ENCODE data around the gene HAUS1.

- TF ChIP-seq ZNF138 (CRISPR knock-in tag; conservative IDR thresholded peaks at IDR 0.05) (no peak), CTCF (IDR thresholded peaks at IDR 0.05) (no peak), ESRRA (CRISPR knock-in tag; IDR thresholded peaks at IDR 0.05; ENCODE audit: borderline replicate concordance) (no peak), ZNF232 (CRISPR knock-in tag; IDR thresholded peaks at IDR 0.05) (no peak), MLX (CRISPR knock-in tag; IDR thresholded peaks at IDR 0.05) (no peak), NFE2L1 (CRISPR knock-in tag; IDR thresholded peaks at IDR 0.05) (no peak), STAT6 (CRISPR knock-in tag; conservative IDR thresholded peaks at IDR 0.05; ENCODE audit: low read depth) (no peak), ARID4B (CRISPR knock-in tag; IDR thresholded peaks at IDR 0.05; ENCODE audit: borderline replicate concordance) (no peak), E2F1 (CRISPR knock-in tag; IDR thresholded peaks at IDR 0.05) (no peak)
Measured at GRCh38 chr18:46062781-46063180, 41.4 kb upstream of the HAUS1 start.

Data from WTC11 (cell line).